Stimulated activated CD4-positive, alpha-beta T cell treated with anti-CD3 and anti-CD28 coated beads, TNF-alpha, amount 100 ng/mL, for 4 hours (primary cell): Measurements from ENCODE around the gene E2F2.
A peak's percentile ranks its signal among the peaks of the same experiment; 100 is the strongest.
"Not testable (repeated sequence)": the region's sequence is repeated elsewhere in the genome, so short reads cannot be mapped to it uniquely, and the experiment has no call there.

Experiments
- DNase-seq, 3 experiments: peaks; one replicate each; pipeline ENCODE4 v3.0.0-alpha.2; 2020; ENCODE audit warnings: low read depth in 3 of 3

Gene E2F2

GRCh38 chr1:23546897-23547584 lies 16.0 kb upstream of the E2F2 start:
- DNase-seq, result no peak

DNA sequence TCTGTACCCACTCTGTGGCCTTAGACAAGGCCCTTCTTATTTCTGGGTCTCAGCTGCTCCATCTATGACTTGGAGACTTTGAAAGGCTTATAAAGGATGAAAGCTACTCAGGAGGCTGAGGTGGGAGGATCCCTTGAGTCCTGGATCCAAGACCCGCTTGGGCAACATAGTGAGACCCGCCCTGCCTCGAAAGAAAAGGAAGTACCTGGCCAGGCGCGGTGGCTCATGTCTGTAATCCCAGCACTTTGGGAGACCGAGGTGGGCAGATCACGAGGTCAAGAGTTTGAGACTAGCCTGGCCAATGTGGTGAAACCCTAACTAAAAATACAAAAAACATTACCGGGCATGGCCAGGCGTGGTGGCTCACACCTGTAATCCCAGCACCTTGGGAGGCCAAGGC lies 14.8 kb upstream of the E2F2 start:
- DNase-seq, result no peak

DNA sequence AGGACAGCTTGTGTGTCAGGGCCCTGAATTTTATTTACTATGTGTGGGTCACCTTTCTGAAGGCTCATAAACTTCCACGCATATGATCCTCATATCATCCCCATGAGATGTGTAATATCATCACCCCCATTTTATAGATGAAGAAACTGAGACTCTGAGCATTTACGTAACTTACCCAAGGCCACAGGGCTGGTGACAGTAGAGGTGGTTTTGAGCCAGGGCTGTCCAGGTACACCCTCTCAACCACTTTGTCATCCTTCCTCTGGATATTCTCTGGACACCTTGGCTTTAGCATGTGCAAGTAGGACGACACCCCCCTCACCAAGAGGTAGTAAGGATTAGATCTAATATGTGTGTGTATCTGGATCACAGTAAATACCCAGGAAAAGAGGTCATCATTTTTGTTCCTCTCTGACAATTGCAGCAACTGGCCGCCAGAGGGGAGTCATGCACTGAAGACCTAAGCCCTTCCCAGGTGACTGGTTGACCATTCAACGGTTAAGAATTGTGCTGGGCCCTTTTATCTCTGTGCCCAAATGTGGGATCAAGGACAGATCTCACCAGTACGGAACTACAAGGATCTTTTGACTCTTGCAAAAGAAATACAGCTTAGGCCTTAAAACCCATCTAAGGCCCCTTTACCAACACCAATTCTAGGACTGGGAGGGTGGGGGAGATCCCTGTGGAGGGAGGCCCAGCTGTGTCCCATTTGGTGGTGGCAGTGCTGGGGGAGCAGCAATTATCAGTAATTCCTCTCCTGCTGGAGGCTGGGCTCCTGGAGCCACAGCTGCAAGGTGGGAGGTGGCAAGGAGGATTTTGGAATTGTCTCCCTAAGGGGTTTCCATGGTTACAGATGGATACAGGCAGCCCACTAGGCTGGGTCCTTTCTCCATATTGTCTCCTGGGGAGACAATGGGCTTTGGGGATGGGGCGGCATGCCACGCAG lies 13.7 kb upstream of the E2F2 start:
- peak in 2 of 3 experiments; percentile 44 to 58 for DNase-seq

DNA sequence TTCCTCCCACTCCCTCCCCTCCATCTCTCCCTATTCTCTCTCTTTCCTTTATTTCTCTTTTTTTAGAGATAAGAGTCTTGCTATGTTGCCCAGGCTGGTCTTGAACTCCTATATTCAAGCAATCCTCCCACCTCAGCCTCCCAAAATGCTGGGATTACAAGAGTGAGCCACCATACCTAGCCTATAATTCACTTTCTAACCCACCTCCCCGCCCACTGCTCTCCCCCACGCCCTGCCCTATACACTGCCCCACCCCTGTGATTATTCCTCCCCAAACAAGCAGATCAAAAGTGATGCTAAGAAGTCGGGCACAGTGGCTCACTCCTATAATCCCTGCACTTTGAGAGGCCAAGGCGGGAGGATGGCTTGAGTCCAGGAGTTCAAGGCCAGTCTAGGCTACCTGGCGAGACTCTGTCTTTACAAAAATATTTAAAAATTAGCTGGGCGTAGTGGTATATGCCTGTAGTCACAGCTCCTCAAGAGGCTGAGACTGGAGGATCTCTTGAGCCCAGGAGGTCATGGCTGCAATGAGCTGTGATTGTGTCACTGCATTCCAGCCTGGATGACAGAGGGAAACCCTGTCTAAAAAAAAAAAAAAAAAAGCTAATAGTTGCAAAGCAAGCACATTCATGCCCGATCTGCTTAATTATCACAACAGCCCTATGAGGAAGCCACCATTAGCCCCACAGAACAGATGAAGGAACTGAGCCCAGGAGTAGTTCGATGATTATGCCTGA lies 12.8 kb upstream of the E2F2 start:
- DNase-seq, result no peak

DNA sequence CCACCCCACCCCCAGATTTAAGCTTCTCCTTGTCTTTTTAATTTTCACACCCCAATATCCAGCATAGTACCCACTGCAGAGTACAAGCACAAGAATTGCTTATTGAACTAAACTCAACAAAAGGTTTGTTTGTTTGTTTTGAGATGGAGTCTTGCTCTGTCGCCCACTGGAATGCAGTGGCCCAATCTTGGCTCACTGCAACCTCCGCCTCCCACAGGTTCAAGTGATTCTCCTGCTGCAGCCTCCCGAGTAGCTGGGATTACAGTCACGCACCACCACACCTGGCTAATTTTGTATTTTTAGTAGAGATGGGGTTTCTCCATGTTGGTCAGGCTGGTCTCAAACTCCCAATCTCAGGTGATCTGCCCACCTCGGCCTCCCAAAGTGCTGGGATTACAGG lies 11.9 kb upstream of the E2F2 start:
- not testable (repeated sequence) for DNase-seq

- DNase-seq, result peak; percentile 73 to 83 (median 82)
Measured at GRCh38 chr1:23539698-23540266, 8.7 kb upstream of the E2F2 start.

- DNase-seq, result no peak
Measured at GRCh38 chr1:23537296-23537973, 6.4 kb upstream of the E2F2 start.

DNA sequence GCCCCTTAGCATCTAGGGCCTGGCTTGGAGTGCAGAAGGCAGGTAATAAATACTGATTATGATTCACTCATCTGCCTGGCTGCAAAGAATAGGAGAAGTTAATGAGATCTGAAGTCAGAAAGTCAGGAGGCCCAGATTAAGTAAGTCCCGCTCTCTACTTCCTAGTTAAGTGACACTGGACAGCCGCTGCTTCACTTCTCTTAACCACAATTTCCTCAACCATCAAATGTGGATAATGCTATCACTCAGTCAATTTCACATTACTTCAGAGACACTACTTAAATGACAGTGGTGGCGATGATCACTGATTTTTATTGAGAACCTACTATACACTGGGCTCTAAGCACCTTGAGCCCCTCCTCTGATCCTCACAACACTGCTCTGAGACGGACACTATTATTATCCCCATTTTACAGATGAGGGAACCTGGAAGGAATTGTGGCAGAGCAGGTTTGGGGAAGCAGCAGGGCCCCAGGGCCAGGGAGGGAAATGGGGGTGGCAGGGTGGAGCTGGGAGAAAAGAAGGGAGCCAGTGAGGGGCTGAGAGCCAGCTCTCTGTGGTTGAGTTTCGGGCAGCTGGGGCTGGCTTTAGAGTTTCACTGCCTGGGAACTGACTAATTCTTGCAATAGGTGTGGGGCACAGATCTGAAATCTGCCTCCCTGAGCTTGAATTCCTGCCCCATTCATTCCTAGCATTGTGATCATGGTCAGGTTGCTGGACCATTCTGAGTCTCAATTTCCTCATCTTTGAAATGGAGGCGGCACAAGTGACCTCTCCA lies 2.4 kb upstream of the E2F2 start:
- DNase-seq, result no peak

DNA sequence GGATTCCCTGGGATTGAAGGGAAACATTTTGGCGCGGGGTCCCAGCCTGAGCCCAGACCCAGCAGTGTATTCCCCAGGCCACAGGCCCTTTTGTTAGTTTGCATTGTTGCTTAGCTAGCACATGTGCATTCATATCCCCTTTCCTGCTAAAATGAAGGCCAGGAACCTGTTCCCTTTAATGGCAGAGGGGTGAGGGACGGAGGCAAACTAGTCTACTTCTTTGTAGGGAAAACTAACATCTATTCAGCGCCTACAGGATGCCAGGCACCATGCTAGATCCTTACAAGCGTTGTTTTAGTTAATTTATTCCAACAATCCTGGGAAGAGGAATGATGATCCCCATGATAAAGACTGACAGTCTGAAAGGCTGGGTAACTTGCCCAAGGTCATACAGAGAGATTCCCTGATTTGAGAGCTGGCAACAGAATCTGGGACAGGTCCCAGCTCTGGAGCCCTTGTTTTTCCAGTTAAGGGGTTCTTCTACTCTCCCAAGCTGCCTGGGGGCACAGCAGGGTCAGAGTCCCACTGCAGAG lies 595 bp upstream of the E2F2 start:
- no peak for DNase-seq

DNA sequence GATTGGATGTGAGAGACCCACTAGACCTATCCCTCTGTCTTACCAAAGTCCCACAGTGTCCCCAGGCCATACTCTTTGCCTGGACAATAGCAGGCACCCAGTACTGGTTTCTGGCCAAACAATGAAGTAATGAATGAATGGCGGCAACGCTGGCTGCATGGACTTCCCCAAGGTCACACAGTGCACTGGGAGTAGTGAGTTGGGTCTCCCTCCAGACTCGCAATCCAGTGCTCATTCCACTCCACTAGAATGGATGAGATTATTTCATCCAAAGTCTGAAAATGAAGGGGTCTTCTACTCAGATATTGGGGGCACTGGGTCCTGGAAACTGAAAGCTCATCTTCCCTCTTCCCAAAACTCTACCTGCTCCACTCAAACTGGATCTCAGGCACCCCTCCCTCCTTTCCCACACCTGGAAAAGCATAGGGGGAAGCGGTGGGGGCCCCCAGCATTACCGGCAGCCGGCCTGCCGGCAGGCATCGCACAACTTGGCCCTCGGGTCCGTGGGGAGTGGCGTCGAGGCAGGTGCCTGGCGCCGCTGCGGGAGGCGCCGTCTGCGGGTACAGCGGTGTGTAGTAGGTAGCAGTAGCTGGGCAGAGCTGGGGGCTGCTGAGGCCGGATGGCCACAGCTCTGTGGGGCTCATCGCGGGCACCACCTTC lies 816 bp downstream of the E2F2 start:
- no peak for DNase-seq

DNA sequence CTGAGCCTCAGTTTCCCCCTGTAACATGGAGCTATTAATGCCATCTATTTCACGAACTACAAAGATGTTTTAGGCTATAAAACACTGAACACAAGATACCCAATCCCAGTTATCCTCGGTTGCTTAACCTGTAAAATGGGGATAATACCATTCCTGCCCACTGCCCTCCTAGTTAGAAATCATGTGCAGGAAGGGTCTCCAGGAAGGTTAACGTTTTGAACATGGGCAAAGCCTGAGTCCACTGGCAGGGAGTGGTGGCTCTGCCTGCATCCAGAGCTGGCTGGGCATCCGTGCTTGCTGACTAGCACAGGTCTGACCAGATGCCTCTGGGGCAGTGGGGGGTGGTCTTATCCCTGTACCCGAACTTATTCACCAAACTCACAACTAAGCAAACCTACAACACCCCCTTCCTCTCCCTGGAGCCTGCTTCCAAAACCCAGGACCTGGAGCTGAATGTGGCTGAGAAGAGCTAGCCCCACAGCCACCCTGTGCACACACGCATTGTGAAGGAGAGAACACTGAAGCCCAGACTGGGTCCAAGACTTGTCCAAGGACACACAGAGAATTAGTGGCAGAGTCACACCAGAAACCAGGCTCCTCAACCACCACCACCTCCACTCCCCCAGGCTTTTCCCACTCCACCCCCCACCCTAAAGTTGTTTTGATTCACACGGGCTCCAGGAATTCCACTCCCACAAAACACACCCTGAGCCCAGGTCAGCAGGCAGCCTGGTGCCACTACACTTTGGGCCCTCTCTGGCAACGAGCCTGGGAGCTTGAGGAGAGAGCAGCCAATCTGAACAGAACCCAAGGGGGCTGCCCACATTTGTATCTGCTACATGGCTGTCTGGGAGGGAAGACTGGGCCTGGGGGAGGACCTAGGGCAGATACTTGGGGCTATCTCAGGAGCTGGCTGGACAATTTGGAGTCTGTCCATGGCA lies 1.6 kb downstream of the E2F2 start:
- no peak for DNase-seq

DNA sequence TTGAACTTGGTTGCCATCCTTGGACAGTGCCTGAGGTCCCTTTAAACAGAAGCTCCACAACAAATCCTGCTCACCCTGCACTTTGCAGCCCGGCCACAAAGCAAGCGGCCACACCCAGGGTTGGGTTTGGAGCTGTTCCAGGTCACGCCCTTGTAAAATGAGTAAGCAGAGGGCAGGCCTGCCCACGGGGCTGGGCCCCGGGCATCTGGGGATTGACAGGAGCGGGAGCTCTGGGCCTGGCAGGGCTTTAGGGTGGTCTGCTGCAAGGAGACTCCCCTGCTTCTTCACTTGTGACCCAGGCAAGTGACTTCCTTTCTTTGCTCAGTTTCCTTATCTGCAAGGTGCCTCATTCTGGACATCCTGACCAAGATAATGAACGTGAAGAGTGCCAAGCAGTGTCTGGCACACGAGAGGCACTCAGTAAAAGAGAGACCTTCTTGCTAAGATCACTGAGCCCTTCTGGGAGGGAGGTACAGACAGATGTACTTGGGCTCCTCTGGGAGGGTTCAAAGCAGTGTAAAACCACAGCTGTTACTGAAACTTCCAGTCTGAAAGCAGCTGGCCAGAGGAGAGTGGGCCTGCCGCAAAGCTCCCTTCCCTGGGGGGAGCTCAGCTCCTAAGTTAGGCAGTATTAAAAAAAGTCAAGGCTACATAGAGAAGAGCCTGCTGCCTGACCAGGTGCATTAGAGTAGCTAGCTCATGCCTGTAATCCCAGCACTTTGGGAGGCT lies 2.6 kb downstream of the E2F2 start:
- peak in 2 of 3 experiments; percentile 46 to 58 for DNase-seq

GRCh38 chr1:23527900-23528249 lies 3.2 kb downstream of the E2F2 start:
- DNase-seq, result no peak

DNA sequence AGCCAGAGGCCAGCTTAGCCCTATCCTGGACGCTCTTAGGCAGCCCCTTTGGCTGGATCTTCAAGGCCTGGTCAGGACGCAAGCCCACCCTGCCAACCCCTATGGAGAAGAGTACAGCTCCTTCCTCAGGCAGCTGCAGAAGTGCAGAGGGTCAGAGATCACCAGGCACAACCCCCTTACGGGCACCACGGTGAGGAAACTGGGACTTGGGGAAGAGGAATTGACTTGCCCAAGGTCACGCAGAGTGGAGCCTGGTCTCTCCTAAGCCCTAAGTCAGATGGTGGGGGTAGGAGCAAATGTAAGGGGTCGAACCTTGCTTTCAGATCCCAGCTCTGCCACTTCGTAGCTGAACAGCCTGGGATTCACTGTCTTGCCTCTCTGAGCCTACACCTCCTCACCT lies 3.7 kb downstream of the E2F2 start:
- DNase-seq, result no peak

DNA sequence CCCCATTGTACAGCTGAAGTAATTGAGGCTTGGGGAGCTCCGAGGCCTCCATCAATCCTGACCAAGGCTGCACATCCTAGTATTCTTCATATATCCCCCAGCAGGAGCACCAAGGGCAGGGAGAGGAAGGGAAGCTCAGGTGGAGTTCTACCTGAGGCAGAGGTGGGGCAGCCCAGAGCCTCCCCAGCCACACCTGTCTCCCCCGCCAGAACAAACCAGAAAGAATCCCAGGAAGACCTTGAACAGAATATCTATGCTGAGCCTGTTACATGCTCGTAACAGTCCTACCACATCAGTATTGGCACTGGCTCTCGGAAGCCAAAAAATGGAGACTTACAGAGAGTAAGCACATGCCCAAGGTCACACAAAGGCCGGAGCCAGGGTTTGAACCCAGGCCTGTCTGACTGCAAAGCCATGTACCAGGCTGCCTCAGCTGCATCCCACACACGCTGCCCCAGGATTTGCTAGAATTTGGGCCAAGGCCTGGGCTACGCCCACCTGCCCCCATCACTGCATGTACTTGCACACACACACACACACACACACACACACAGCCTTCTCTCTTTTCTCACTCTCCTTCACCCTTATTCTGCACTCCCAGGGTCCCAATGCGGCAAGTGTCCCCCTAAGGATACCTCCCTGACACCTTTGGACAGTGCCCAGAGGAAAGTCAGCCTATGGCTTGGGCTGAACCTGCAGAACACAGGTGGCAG lies 4.5 kb downstream of the E2F2 start:
- no peak for DNase-seq

DNA sequence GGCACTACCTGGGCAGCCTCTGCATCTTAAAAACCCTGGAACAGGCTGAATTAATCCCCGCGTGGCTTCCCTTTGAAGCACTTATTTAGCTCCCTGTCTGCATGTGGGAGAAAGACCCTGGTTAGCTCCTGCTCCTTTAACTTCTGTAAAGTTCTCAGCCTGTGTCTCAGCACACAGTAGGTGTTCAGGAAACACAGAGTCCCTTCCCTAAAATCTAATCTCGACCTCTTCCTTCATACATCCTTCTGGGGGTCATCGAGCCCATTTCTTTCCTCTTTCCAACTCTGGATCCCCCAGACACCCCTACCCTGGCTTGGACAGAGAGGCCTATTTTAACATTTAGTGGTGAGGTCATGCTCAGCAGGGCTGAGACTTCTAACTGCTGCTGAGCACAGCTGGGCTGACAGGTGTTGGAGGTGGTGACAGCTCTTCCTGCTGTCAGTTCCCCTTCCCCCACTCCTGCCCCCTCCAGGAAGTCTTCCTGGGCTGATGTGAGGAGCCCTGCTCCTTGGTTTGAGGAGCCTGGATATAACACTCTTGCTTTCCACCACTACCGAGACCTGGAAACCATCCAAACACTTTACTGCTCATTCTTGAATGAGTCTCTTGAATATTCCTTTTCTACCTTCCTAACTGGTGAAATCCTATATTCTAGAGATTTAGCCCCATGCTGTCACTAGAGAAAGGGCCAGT lies 5.3 kb downstream of the E2F2 start:
- DNase-seq, result no peak
